ENCODE measurements around the gene UBAC1.
A peak's percentile ranks its signal among the peaks of the same experiment; 100 is the strongest.

UBAC1 gene, protein sequence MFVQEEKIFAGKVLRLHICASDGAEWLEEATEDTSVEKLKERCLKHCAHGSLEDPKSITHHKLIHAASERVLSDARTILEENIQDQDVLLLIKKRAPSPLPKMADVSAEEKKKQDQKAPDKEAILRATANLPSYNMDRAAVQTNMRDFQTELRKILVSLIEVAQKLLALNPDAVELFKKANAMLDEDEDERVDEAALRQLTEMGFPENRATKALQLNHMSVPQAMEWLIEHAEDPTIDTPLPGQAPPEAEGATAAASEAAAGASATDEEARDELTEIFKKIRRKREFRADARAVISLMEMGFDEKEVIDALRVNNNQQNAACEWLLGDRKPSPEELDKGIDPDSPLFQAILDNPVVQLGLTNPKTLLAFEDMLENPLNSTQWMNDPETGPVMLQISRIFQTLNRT

DNA sequence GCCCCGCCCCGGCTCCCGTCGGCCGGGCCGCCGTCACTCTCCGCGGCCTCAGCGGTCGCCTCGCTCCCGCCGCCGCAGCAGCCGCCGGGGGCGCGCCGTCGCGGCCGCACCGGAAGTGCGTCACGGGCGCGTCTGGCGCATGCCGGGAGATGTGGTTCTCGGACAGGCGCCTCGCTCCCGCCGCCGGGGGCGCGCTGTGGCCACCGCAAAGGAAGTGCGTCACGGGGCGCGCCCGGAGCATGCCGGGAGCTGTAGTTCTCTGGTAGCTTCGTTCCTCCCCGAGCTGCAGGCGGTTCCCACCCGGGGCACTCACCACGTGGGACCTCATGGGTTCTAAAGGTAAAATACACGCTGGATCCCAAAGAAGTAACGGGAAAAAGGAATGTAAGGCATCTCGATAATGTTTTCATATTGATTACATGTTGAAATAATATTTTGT lies at the start of gene UBAC1:
TSS of gene UBAC1 (minus strand) at position 97 of the 439 bp plus-strand sequence. CDS start 211 bp downstream, outside the sequence.
- DNase-seq, result peak; percentile 94

- DNase-seq, result no peak
Measured at GRCh38 chr9:136010615-136011361, 49.6 kb upstream of the UBAC1 start.

GRCh38 chr9:136010176-136010575 lies 49.0 kb upstream of the UBAC1 start:
- DNase-seq, result no peak

GRCh38 chr9:136009516-136009915 lies 48.3 kb upstream of the UBAC1 start:
- no peak for DNase-seq

- DNase-seq, result no peak
Measured at GRCh38 chr9:136008693-136008997, 47.5 kb upstream of the UBAC1 start.

DNA sequence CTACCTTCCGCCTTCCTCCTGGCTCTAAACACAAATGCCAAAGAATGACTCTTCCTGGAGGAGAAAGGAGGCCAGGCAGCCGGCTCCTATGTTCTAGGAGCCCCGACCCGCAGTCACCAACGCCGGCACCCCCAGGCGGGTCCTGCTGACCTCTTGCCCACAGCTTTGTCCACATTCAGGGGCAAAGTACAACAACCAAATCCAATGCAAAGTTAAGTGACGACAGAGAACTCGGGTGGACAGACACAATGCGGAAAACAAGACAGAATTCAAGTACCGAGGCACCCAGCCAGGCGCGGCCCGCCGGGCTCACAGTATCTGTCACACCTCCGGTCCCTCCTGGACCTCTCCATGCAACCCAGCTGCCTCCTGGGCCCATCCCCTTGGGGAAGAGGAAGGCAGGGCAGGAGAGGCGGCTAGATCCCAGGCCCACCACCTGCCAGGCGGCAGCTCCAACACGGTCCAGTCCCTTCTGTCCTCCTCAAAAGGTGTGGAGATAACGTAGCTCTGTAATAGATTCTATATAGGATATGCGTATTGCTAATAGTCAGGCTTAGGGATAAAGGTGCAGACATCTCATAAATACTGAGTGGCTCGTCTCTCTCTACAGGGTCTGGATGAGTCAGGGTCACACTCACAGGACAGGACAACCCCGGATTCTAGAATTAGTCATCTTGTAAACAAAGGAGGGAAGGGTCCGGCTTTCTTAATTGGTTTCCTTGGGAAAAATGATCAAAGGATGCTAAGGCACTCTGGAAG lies 46.9 kb upstream of the UBAC1 start:
- peak; percentile 80 for DNase-seq

- no peak for DNase-seq
Measured at GRCh38 chr9:136007276-136007933, 46.2 kb upstream of the UBAC1 start.

- DNase-seq, result no peak
Measured at GRCh38 chr9:136006169-136006568, 45.0 kb upstream of the UBAC1 start.

DNA sequence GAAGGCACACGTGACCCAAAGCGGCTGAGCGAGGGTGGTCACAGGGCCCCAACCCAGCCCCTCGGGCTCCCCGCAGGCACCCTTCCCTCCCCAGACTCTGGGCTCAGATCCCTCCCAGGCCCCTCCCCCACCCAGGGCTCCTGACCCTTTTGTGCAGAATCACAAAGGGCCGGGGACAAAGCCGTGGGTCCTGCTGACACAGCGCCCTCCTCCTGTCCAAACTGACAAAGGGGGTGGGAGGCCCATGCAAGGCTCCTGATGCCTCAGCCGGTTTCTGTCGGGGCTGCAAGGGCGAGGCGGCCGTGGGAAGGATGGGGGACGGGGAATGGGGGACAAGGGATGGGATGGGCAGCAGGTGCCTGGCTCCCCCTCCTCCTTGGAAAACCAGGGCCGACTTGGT lies 43.5 kb upstream of the UBAC1 start:
- DNase-seq, result no peak

DNA sequence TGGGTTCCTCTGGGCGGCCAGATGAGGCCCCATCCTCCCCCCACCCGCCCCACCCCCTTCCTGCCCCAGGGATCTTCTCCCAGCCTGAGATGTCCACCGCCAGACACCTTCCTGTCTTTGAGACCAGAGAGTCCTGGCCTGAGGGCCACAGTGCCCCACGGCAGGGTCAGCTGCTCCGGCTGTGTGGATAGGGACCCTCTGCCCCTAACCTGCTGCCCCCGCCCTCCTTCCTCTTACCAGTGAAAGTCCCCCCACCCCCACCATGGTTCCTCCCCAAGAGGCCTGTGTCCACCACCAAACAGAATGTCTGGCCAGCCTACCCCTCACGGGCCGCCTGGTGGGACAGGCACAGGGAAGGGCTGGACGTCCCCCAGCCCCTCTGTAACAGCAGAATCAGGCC lies 43.0 kb upstream of the UBAC1 start:
- DNase-seq, result no peak

DNA sequence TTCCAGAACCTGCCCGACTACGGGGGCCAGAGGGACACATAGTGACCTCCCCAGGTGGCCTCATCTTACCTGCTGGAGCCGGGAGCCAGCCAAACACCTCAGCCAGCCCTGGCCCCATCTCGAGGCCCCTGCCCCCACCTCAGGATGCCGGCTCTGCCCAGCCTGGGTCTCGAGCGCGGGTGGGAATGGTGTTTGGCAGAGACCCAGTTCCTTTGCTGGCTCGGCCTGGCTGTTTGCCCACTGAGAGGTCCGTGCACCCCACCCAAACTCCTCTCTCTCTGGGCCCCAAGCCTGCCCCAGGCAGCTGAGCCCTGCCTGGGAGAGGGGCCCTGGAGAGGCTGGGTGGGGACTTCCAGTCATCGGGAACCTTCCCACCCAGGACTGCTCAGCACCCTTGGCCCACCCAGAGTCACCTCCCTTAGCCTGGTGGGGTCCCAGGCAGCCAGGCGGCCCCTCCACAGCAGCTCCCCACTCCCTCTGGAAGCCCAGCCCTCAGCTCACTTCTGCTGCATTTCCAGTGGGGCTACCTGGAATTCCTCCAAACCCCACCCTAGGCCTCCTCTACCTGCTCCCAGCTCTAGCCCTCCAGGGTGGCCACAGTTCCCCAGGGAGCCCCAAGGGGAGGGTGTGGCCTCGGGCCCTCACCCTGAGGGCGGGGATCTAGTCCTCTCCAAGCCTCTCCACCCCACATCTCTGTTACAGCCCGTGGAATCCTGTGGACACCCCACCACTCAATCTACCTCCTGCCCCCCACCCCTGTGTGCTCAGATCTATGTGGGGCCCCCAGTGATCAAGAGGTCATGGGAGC lies 42.4 kb upstream of the UBAC1 start:
- DNase-seq, result no peak

DNA sequence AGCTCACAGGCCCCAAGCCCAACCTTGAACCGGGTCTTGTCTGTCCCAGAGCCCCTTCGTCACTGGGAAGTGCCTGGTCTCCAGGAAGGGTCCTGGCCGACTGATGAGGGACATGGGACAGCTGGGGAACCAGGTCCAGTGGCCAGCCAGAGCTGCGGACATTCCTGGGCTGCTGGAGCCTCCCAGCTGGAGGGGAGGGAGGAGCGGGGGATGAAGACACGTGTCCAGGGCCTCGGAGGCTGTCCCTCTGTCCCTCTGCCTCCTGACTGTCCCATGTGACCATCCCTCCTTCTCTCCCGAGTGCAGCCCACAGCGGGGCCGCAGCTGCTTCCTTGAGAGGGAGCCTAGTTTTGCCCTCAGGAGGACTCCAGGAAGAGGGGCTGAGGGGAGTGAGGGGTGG lies 41.7 kb upstream of the UBAC1 start:
- no peak for DNase-seq

DNA sequence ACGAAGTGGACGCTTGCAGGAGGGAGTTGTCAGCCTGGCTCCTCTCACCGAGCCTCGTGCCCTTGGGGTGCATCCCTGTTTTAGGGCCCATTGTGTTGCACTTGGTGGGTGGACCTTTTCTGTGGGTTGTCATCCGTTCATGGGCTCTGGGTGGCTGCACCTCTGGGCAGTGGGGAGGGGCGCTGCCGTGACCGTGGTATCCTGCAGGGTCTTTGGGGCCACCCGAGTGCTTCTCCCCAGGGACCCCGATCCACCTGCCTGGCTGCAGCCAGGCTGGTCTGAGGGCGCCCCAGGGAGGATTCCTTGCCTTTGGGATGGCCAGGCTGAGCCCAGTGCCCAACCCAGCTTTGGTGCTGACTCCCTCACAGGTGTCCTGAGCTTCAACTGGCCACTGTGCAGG lies 41.0 kb upstream of the UBAC1 start:
- no peak for DNase-seq

GRCh38 chr9:136001231-136001630 lies 40.1 kb upstream of the UBAC1 start:
- DNase-seq, result no peak

GRCh38 chr9:135998410-135999071 lies 37.4 kb upstream of the UBAC1 start:
- no peak for DNase-seq

- DNase-seq, result no peak
Measured at GRCh38 chr9:135998016-135998380, 36.8 kb upstream of the UBAC1 start.

GRCh38 chr9:135997090-135998015 lies 36.2 kb upstream of the UBAC1 start:
- no peak for DNase-seq

DNA sequence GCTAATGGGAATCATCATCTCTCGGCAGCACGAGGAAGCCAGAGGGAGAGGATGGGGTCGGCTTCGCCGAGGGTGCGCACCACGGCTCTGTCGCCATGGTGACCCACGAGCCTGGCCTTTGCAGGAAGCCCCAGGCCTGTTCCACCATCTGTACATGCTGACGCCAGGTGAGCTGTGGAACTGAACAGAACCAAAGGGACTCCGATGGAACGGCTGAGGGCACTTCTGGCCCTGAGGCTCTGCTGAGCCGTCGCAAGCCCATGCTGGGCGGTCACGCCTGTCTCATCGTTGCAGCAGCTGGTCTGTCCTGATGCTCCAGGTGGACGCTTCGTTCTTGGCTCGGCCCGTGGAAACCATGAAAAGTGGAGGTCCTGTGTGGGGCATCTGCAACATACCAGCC lies 34.6 kb upstream of the UBAC1 start:
- no peak for DNase-seq

GRCh38 chr9:135994501-135995192 lies 33.5 kb upstream of the UBAC1 start:
- no peak for DNase-seq

Measured in EL (cell line).